HepG2 (cell line): ENCODE results near the gene ZMAT2. TPM values are rescaled to one million over a fixed set of nuclear protein-coding genes. Genes with fewer than 3 reads are reported as not detected.

Experiments used
- ATAC-seq: fragments of 200-7000 bp; cut with Tn5 transposase; 3 replicates; pipeline ENCODE4 v1.9.1; 2020; ENCODE audit warnings: mild to moderate bottlenecking, moderate library complexity
- BruUV-seq: library from RNA; stranded (reverse); fragments of 400-500 nt; replicated peaks from 2 replicates; lab custom pipeline; 2021; lab: Mats Ljungman, UMichigan
- CTCF ChIA-PET: fragments of 300-600 bp; formaldehyde crosslinking; extraction: SDS; loops from one replicate; lab custom pipeline; 2021; ENCODE audit warnings: low total read pairs, inconsistent platforms, low intra/inter-chr PET ratio; lab: Yijun Ruan, JAX
- POLR2A ChIA-PET: fragments of 350-600 bp; sonication (Branson Sonifier 250); formaldehyde crosslinking; loops from one replicate; lab custom pipeline; 2020; ENCODE audit warnings: antibody characterized with exemption, inconsistent platforms; lab: Yijun Ruan, JAX
- DNase-seq: peaks from one replicate; pipeline ENCODE4 v3.0.0-alpha.2; 2015; ENCODE audit warnings: low spot score
- FAIRE-seq: peaks from 3 replicates; lab custom pipeline; 2011; peaks lifted over from hg19 to GRCh38; lab: Jason Lieb, UNC
- H2AFZ ChIP-seq: one replicate; pipeline ENCODE4 v1.6.1; 2011; ENCODE audit warnings: low read length, inconsistent platforms
- H3K27ac ChIP-seq: fragments of 300-600 bp; 3 replicates; pipeline ENCODE4 v1.8.0; 2011; ENCODE audit warnings: mixed run types, mild to moderate bottlenecking, mixed read lengths, low read length, inconsistent platforms; ENCODE audit not compliant: insufficient read depth; ENCODE audit errors: extremely low read length
- H3K27me3 ChIP-seq, 2 experiments: fragments of 200-600 bp in 1 of 2; 2 replicates in 1 of 2; 3 replicates in 1 of 2; pipeline versions ENCODE4 v1.6.0 to v1.8.0; 2011; ENCODE audit warnings: low read length in 2 of 2, mild to moderate bottlenecking in 2 of 2, moderate library complexity in 2 of 2, inconsistent platforms in 1 of 2; ENCODE audit not compliant: insufficient read depth in 2 of 2, control insufficient read depth in 1 of 2
- H3K36me3 ChIP-seq, 2 experiments: fragments of 200-600 bp in 1 of 2; replicated peaks in 1 of 2; 2 replicates in 1 of 2; 3 replicates in 1 of 2; pipeline versions ENCODE4 v1.5.1 to v1.8.0; 2011; ENCODE audit warnings: low read length in 2 of 2, inconsistent platforms in 1 of 2; ENCODE audit not compliant: insufficient read depth in 2 of 2, control insufficient read depth in 1 of 2
- H3K4me1 ChIP-seq: 2 replicates; pipeline ENCODE4 v1.5.1; 2012; ENCODE audit warnings: low read length, inconsistent platforms; ENCODE audit not compliant: insufficient read depth
- H3K4me2 ChIP-seq: 2 replicates; pipeline ENCODE4 v1.6.0; 2011; ENCODE audit warnings: low read depth, low read length, inconsistent platforms
- H3K4me3 ChIP-seq, 3 experiments: fragments of 200-600 bp in 1 of 3; sonication (generic), shearing (Covaris generic) in 1 of 3; replicated peaks in 1 of 3; 2 replicates each; pipeline ENCODE4 v1.5.1; 2011 to 2016; ENCODE audit warnings: low read length in 3 of 3, inconsistent platforms in 2 of 3, low read depth in 2 of 3, mild to moderate bottlenecking in 2 of 3, control low read depth in 1 of 3, mixed read lengths in 1 of 3; ENCODE audit not compliant: insufficient read depth in 1 of 3
- H3K79me2 ChIP-seq: one replicate; pipeline ENCODE4 v1.6.1; 2011; ENCODE audit warnings: low read length, inconsistent platforms; ENCODE audit not compliant: insufficient read depth
- H3K9ac ChIP-seq: 2 replicates; pipeline ENCODE4 v1.6.0; 2011; ENCODE audit warnings: mild to moderate bottlenecking, low read depth, low read length, inconsistent platforms; ENCODE audit not compliant: insufficient read depth
- H3K9me3 ChIP-seq: 2 replicates; pipeline ENCODE4 v1.5.1; 2012; ENCODE audit warnings: mild to moderate bottlenecking, low read length
- H4K20me1 ChIP-seq: 2 replicates; pipeline ENCODE4 v1.6.0; 2011; ENCODE audit warnings: inconsistent platforms, mild to moderate bottlenecking, low read length, moderate library complexity; ENCODE audit not compliant: insufficient read depth
- BHLHE40 ChIP-seq: IDR thresholded peaks from 2 replicates; pipeline ENCODE4 v1.6.1; 2011; ENCODE audit warnings: low read length, improper control_type of control experiment
- CENPT ChIP-seq: sonication (generic); formaldehyde crosslinking; IDR thresholded peaks from 2 replicates; pipeline ENCODE4 v1.8.0; 2022; ENCODE audit warnings: low read depth, mild to moderate bottlenecking, moderate library complexity, missing genetic modification reagents
- HIVEP1 ChIP-seq: sonication (generic); formaldehyde crosslinking; IDR thresholded peaks from 2 replicates; pipeline ENCODE4 v1.4.0; 2020; ENCODE audit warnings: mild to moderate bottlenecking, missing genetic modification reagents
- HMG20B ChIP-seq: conservative IDR thresholded peaks from 2 replicates; pipeline ENCODE4 v1.6.1; 2016; ENCODE audit warnings: missing genetic modification reagents, missing compliant biosample characterization
- HOXA3 ChIP-seq: sonication (generic); formaldehyde crosslinking; IDR thresholded peaks from 2 replicates; pipeline ENCODE4 v1.5.0; 2020; ENCODE audit warnings: missing genetic modification reagents
- JDP2 ChIP-seq: sonication (generic); formaldehyde crosslinking; IDR thresholded peaks from 2 replicates; pipeline ENCODE4 v1.8.1; 2022; ENCODE audit warnings: missing genetic modification reagents, borderline replicate concordance
- MAX ChIP-seq: IDR thresholded peaks from 2 replicates; pipeline ENCODE4 v1.6.1; 2012; ENCODE audit warnings: inconsistent platforms
- MXD4 ChIP-seq: IDR thresholded peaks from 2 replicates; pipeline ENCODE4 v1.6.1; 2016; ENCODE audit warnings: mild to moderate bottlenecking, missing biosample characterization, missing genetic modification reagents
- MXI1 ChIP-seq: IDR thresholded peaks from 3 replicates; pipeline ENCODE4 v1.6.1; 2012; ENCODE audit warnings: low read depth, low read length, inconsistent platforms, borderline replicate concordance
- PAX8 ChIP-seq: sonication (generic); formaldehyde crosslinking; IDR thresholded peaks from 2 replicates; pipeline ENCODE4 v1.8.0; 2022; ENCODE audit warnings: mild to moderate bottlenecking, missing genetic modification reagents, borderline replicate concordance
- PCBP2 ChIP-seq: fragments of 200-400 bp; formaldehyde crosslinking; optimal IDR thresholded peaks from 2 replicates; pipeline ENCODE3; 2018; ENCODE audit warnings: low read length, low read depth; ENCODE audit not compliant: poor library complexity, severe bottlenecking
- SIN3B ChIP-seq: fragments of 150-350 bp; IDR thresholded peaks from 2 replicates; pipeline ENCODE4 v1.6.1; 2014; ENCODE audit warnings: low read length
- ZNF343 ChIP-seq: sonication (generic); formaldehyde crosslinking; IDR thresholded peaks from 2 replicates; pipeline ENCODE4 v1.4.0; 2020; ENCODE audit warnings: mild to moderate bottlenecking, missing genetic modification reagents
- ZNF431 ChIP-seq: sonication (generic); formaldehyde crosslinking; IDR thresholded peaks from 2 replicates; pipeline ENCODE4 v1.9.0; 2022; ENCODE audit warnings: missing genetic modification reagents, low read depth, mild to moderate bottlenecking, borderline replicate concordance
- ZNF543 ChIP-seq: sonication (generic); formaldehyde crosslinking; IDR thresholded peaks from 2 replicates; pipeline ENCODE4 v1.4.0; 2020; ENCODE audit warnings: mild to moderate bottlenecking, missing genetic modification reagents
- WGBS: methylation state at CpG from one replicate; pipeline ENCODE4 v1.1.6; 2017; ENCODE audit warnings: low lambda C conversion rate; 5-methylcytosine and 5-hydroxymethylcytosine counted together
- in situ Hi-C: cut with HindIII; loops from 2 replicates; pipeline ENCODE4 v1.10.0; 2017; ENCODE audit warnings: low pct_unique_long_range_greater_than_20kb; ENCODE audit not compliant: extremely low pct_ligation_motif_present
- intact Hi-C: fragments of 100-400 bp; cut with micrococcal nuclease; formaldehyde crosslinking; loops from one replicate; pipeline ENCODE4 v1.10.0; 2022; ENCODE audit not compliant: unreplicated experiment
- polyA plus RNA-seq, 8 experiments: library from polyadenylated mRNA; depleted of rRNA in 3 of 8; stranded (reverse) in 7 of 8; unstranded in 1 of 8; fragments of >200 nt; fragmentation: Illumina TruSeq in 4 of 8; extraction: Trizol in 4 of 8; gene quantifications; 2 replicates each; pipeline versions ENCODE4 v1.2.1 to v1.2.3, GENCODE V29; 2011 to 2016; ENCODE audit warnings: low read depth in 4 of 8, missing spikeins in 1 of 8, mixed read lengths in 1 of 8; ENCODE audit not compliant: insufficient read depth in 1 of 8
- total RNA-seq, 5 experiments: library from RNA; depleted of rRNA; stranded (reverse); fragments of >200 nt; fragmentation: Illumina TruSeq; extraction: Trizol; gene quantifications; 2 replicates each; pipeline ENCODE4 v1.2.3, GENCODE V29; 2016; ENCODE audit warnings: low read depth in 1 of 5
- TF ChIP-seq, protein P1 (sequence below): sonication (generic); formaldehyde crosslinking; IDR thresholded peaks from 2 replicates; pipeline ENCODE4 v1.8.0; 2022; ENCODE audit warnings: missing genetic modification reagents, mild to moderate bottlenecking, borderline replicate concordance

The ZMAT2 gene
- total and polyA plus RNA-seq, 2 of the 13 experiments (the other 11 are each of a cell fraction or from before 2014, with no cell fraction given), result 35.4 to 92.8 TPM

GRCh38 chr5:140741967-140742366 is 41.7 kb downstream of the ZMAT2 start:
- CTCF ChIA-PET, result no interaction called here
- Histone ChIP-seq H3K4me2 (no peak overlapping the region), H3K27me3 (no peaks in the 10 kb centered on the region), H3K79me2 (no peaks in the 10 kb centered on the region), H3K4me1 (no peaks in the 10 kb centered on the region), H4K20me1 (no peaks in the 10 kb centered on the region), H3K4me3 (no peak overlapping the region), H3K9me3 (peaks cover 8% of the 10 kb centered on the region), H3K36me3 (no peaks in the 10 kb centered on the region), H3K27ac (no peak overlapping the region), H2AFZ (no peak overlapping the region), H3K9ac (no peak overlapping the region)
- ATAC-seq (no peak), DNase-seq (no peak), FAIRE-seq (no peak)
- no TSS peak for BruUV-seq
- in situ Hi-C loops, result no loop called here
- POLR2A ChIA-PET, result no interaction called here
- 0% methylated on average over 1 of the region's 1 CpG for WGBS
- no peak for TF ChIP-seq ZNF431 (CRISPR knock-in tag)
- TF ChIP-seq HMG20B (CRISPR knock-in tag), result no peak
- TF ChIP-seq MAX, result no peak
- no peak for TF ChIP-seq SIN3B
- TF ChIP-seq, protein P1, sequence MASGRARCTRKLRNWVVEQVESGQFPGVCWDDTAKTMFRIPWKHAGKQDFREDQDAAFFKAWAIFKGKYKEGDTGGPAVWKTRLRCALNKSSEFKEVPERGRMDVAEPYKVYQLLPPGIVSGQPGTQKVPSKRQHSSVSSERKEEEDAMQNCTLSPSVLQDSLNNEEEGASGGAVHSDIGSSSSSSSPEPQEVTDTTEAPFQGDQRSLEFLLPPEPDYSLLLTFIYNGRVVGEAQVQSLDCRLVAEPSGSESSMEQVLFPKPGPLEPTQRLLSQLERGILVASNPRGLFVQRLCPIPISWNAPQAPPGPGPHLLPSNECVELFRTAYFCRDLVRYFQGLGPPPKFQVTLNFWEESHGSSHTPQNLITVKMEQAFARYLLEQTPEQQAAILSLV, result no peak
- no peak for TF ChIP-seq BHLHE40
- TF ChIP-seq MXI1, result no peak
- TF ChIP-seq ZNF343 (CRISPR knock-in tag), result no peak
- TF ChIP-seq PCBP2, result no peak
- TF ChIP-seq JDP2 (CRISPR knock-in tag), result no peak
- TF ChIP-seq HOXA3 (CRISPR knock-in tag), result no peak
- TF ChIP-seq CENPT, result no peak
- no peak for TF ChIP-seq ZNF543 (CRISPR knock-in tag)
- no peak for TF ChIP-seq MXD4 (CRISPR knock-in tag)
- TF ChIP-seq HIVEP1 (CRISPR knock-in tag), result no peak
- no peak for TF ChIP-seq PAX8 (CRISPR knock-in tag)
- intact Hi-C loops, result no loop called here
